Measurements from ENCODE around the gene NUP62.

- TF ChIP-seq EZH2 (IDR thresholded peaks at IDR 0.05; ENCODE audit: low read depth, unreplicated experiment) (no peak), CTCF (conservative IDR thresholded peaks at IDR 0.05; ENCODE audit: low read depth in 2 of 2) (peak in 1 of 2 experiments; percentile 32; a peak in 1 of 4 replicates), POLR2AphosphoS5 (IDR thresholded peaks at IDR 0.05; ENCODE audit: low read depth) (peak; percentile 44; the same call in 1 of the 2 replicates), CREB1 (CRISPR knock-in tag; IDR thresholded peaks at IDR 0.05; ENCODE audit: low read depth) (no peak; the same call in 1 of the 2 replicates), EZH2phosphoT487 (IDR thresholded peaks at IDR 0.05; ENCODE audit: unreplicated experiment) (no peak), REST (IDR thresholded peaks at IDR 0.05; ENCODE audit: unreplicated experiment) (no peak)
Observed at GRCh38 chr19:49890349-49891311, 38.7 kb downstream of the NUP62 start.
